ENCODE measurements around the gene MKKS. TPM values are rescaled to one million over a fixed set of nuclear protein-coding genes. Genes with fewer than 3 reads are reported as not detected.

MKKS gene
- total RNA-seq, 1 experiment from 2014 or later: 15.3 TPM

DNA sequence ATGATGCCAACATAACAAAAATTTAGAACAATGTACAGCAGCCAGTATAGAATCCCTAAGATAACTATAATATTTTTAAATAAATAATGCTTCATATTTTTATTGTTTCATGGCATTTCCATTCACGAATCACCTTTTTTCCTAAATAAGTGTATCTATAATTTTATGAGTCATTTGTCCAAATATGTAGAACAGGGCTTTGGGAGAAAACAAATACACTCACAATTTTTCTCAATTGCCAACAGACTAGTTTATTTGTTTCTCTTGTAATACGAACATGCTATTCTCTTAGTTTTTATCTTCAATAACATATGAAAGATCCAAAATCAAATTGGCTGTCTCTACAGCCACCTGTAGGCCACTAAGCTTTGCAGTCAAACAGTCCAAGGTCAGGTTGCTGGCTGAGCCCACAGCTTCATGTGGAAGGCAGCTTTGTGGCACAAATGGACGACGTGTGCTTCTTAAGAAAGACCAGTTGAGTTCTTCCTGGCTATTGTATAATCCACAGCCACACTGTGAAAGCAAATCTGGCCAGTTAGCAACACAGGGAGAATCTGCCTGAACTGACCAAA is 29.0 kb downstream of the MKKS start:
- no peaks in the 10 kb centered on the region for H3K27me3 ChIP-seq (replicated peaks; ENCODE audit: control insufficient read depth, insufficient read depth, low read length)
- no peaks in the 10 kb centered on the region for H3K4me1 ChIP-seq
- intact Hi-C loops (cut with micrococcal nuclease; ENCODE audit: unreplicated experiment): no loop called here
- no peaks in the 10 kb centered on the region for H3K36me3 Mint-ChIP-seq (ENCODE audit: insufficient read depth, unreplicated experiment)
- CTCF ChIA-PET: no interaction called here
- TF ChIP-seq, protein P1, sequence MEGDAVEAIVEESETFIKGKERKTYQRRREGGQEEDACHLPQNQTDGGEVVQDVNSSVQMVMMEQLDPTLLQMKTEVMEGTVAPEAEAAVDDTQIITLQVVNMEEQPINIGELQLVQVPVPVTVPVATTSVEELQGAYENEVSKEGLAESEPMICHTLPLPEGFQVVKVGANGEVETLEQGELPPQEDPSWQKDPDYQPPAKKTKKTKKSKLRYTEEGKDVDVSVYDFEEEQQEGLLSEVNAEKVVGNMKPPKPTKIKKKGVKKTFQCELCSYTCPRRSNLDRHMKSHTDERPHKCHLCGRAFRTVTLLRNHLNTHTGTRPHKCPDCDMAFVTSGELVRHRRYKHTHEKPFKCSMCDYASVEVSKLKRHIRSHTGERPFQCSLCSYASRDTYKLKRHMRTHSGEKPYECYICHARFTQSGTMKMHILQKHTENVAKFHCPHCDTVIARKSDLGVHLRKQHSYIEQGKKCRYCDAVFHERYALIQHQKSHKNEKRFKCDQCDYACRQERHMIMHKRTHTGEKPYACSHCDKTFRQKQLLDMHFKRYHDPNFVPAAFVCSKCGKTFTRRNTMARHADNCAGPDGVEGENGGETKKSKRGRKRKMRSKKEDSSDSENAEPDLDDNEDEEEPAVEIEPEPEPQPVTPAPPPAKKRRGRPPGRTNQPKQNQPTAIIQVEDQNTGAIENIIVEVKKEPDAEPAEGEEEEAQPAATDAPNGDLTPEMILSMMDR (IDR thresholded peaks at IDR 0.05; ENCODE audit: insufficient read depth in 1 of 2, low read depth in 1 of 2, low read length in 1 of 2, severe bottlenecking in 1 of 2, unreplicated experiment in 1 of 2): no peak
- no peaks in the 10 kb centered on the region for H3K9me3 ChIP-seq
- BruUV-seq (replicated peaks): no TSS peak
- no peak overlapping the region for H3K27ac Mint-ChIP-seq (ENCODE audit: unreplicated experiment)
- H3K4me3 Mint-ChIP-seq (ENCODE audit: unreplicated experiment): no peak overlapping the region
- H3K9me3 Mint-ChIP-seq (ENCODE audit: unreplicated experiment): no peaks in the 10 kb centered on the region
- no peaks in the 10 kb centered on the region for H3K36me3 ChIP-seq (ENCODE audit: control insufficient read depth, insufficient read depth, low read length)
- POLR2A ChIA-PET: no interaction called here
- no peaks in the 10 kb centered on the region for H3K27me3 Mint-ChIP-seq (ENCODE audit: insufficient read depth, unreplicated experiment)
- no peaks in the 10 kb centered on the region for H3K4me1 Mint-ChIP-seq (ENCODE audit: low read depth, unreplicated experiment)
- DNase-seq: no peak
- H3K4me3 ChIP-seq (ENCODE audit: low read depth, low read length): no peak overlapping the region

DNA sequence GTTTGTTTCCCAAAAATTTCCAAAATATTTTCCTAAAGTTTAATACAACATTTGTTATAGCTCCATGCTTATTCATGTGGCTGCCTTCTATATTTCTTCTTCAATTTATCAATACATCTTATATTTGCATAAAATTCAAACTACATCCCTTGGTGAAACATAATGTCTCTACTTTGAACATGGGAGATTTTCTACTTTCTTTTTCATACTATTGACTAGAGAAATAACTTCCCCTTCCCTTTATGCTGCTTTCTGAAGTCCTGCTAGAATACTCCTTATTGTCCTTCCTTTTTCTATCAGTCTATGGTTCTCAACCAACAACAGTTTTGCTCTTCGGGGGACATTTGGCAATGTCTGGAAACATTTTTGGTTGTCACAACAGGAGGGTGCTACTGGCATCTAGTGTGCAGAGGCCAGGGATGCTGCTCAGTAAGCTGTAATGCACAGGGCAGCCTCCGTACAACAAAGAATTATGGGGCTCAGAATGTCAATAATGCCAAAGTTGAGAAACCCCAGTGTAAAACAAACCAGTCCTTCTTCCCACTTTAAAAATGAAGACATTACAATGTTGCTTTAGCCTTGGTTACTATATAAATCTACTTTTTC is 29.9 kb downstream of the MKKS start:
- Histone ChIP-seq H3K4me1 (no peaks in the 10 kb centered on the region), H3K36me3 (ENCODE audit: control insufficient read depth, insufficient read depth, low read length) (no peaks in the 10 kb centered on the region), H3K4me3 (ENCODE audit: low read depth, low read length) (no peak overlapping the region), H3K9me3 (no peaks in the 10 kb centered on the region), H3K27me3 (replicated peaks; ENCODE audit: control insufficient read depth, insufficient read depth, low read length) (no peaks in the 10 kb centered on the region)
- TF ChIP-seq, protein P1 (IDR thresholded peaks at IDR 0.05; ENCODE audit: insufficient read depth in 1 of 2, low read depth in 1 of 2, low read length in 1 of 2, severe bottlenecking in 1 of 2, unreplicated experiment in 1 of 2): no peak
- DNase-seq: no peak
- ChIA-PET CTCF (no interaction called here), POLR2A (no interaction called here)
- no TSS peak for BruUV-seq (replicated peaks)
- Mint-ChIP-seq H3K27me3 (ENCODE audit: insufficient read depth, unreplicated experiment) (no peaks in the 10 kb centered on the region), H3K9me3 (ENCODE audit: unreplicated experiment) (no peaks in the 10 kb centered on the region), H3K4me1 (ENCODE audit: low read depth, unreplicated experiment) (no peaks in the 10 kb centered on the region), H3K4me3 (ENCODE audit: unreplicated experiment) (no peak overlapping the region), H3K27ac (ENCODE audit: unreplicated experiment) (no peak overlapping the region), H3K36me3 (ENCODE audit: insufficient read depth, unreplicated experiment) (no peaks in the 10 kb centered on the region)
- intact Hi-C loops (cut with micrococcal nuclease; ENCODE audit: unreplicated experiment): no loop called here

DNA sequence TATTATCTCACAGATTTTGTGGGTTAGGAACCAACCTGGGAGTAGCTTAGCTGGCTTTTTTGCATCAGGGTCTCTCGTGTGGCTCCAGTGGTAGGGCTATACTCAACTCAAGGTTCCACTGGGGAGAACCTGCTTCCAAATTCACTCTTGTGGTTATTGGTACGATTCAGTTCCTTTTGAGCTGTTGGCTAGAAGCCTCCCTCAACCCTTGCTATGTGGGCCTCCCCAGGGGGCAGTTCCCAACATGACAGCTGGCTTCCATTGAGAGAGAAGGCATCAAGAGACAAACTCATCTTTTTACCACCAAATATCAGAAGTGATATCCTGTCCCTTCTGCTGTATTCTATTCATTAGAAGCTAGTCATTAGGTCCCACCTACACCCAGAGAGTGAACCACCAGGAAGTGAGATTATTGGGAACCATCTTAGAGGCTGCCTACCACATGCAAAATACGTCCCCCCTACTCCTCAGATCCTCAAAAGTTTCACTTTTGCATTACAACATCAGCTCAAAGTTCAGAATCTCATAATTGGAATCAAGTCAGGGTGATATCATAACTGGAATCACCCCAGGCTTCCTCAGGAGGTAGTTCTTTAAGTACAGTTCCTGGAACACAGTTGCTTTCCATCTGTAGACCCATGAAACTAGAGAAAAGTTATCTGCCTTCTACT is 30.9 kb downstream of the MKKS start:
- Mint-ChIP-seq H3K36me3 (ENCODE audit: insufficient read depth, unreplicated experiment) (no peaks in the 10 kb centered on the region), H3K9me3 (ENCODE audit: unreplicated experiment) (no peaks in the 10 kb centered on the region), H3K4me3 (ENCODE audit: unreplicated experiment) (no peak overlapping the region), H3K4me1 (ENCODE audit: low read depth, unreplicated experiment) (no peaks in the 10 kb centered on the region), H3K27me3 (ENCODE audit: insufficient read depth, unreplicated experiment) (no peaks in the 10 kb centered on the region), H3K27ac (ENCODE audit: unreplicated experiment) (no peak overlapping the region)
- Histone ChIP-seq H3K27me3 (replicated peaks; ENCODE audit: control insufficient read depth, insufficient read depth, low read length) (no peaks in the 10 kb centered on the region), H3K4me1 (no peaks in the 10 kb centered on the region), H3K36me3 (ENCODE audit: control insufficient read depth, insufficient read depth, low read length) (no peaks in the 10 kb centered on the region), H3K4me3 (ENCODE audit: low read depth, low read length) (no peak overlapping the region), H3K9me3 (no peaks in the 10 kb centered on the region)
- CTCF ChIA-PET: no interaction called here
- intact Hi-C loops (cut with micrococcal nuclease; ENCODE audit: unreplicated experiment): no loop called here
- BruUV-seq (replicated peaks): no TSS peak
- TF ChIP-seq, protein P1 (IDR thresholded peaks at IDR 0.05; ENCODE audit: insufficient read depth in 1 of 2, low read depth in 1 of 2, low read length in 1 of 2, severe bottlenecking in 1 of 2, unreplicated experiment in 1 of 2): no peak
- no peak for DNase-seq
- POLR2A ChIA-PET: interaction anchor here (0.5 to 0.9 kb wide), 2 partner anchors 24 to 31 kb away, joined by 3 read pairs; partner anchors contain the start of gene MKKS
